Spleen (tissue), 7 donors: ENCODE measurements around the gene PTCD3.

ENCODE experiments used
- CTCF ChIP-seq, 11 experiments: fragments of 200-600 bp in 7 of 11; fragments of 450-650 bp in 4 of 11; sonication (generic) in 4 of 11; IDR thresholded peaks in 8 of 11; conservative IDR thresholded peaks in 3 of 11; 1 replicate in 7 of 11; 2 replicates in 4 of 11; pipeline versions ENCODE4 v1.4.0 to v1.8.0; 2016 to 2021; ENCODE audit warnings: antibody characterized with exemption in 11 of 11, inconsistent platforms in 4 of 11, mild to moderate bottlenecking in 1 of 11
- POLR2A ChIP-seq, 3 donors: fragments of 450-650 bp; IDR thresholded peaks; one replicate each; pipeline ENCODE4 v1.5.1; 2017; ENCODE audit warnings: antibody characterized with exemption in 3 of 3, mild to moderate bottlenecking in 1 of 3
- POLR2AphosphoS5 ChIP-seq, 3 donors: sonication (generic); formaldehyde crosslinking; IDR thresholded peaks; one replicate each; pipeline ENCODE4 v1.5.1; 2017; ENCODE audit warnings: antibody characterized with exemption in 3 of 3
- donor health status: DM: no; HTN: no; CAD: no; lungs with moderate emphysema.
- donor health status: DM: no; HTN: no; CAD: no.
- donor health status: DM: no; HTN: no; CAD: no.

- no peak for TF ChIP-seq POLR2A (IDR thresholded peaks at IDR 0.05)
- TF ChIP-seq CTCF (IDR thresholded peaks at IDR 0.05 in 8 of 11, conservative IDR thresholded peaks at IDR 0.05 in 3 of 11): no peak
- no peak for TF ChIP-seq POLR2AphosphoS5 (IDR thresholded peaks at IDR 0.05)
Measured at GRCh38 chr2:86140969-86141392, 34.9 kb downstream of the PTCD3 start.
